ENCODE measurements around the gene MLLT6.
A peak's percentile ranks its signal among the peaks of the same experiment; 100 is the strongest.

- TF ChIP-seq POLR2A (IDR thresholded peaks at IDR 0.05) = no peak
- TF ChIP-seq CTCF (IDR thresholded peaks at IDR 0.05 in 8 of 11, conservative IDR thresholded peaks at IDR 0.05 in 3 of 11) = peak; percentile 86 to 98 (median 97)
Observed at GRCh38 chr17:38676706-38677504, 28.2 kb upstream of the MLLT6 start.
